ENCODE measurements around the gene IRF2. TPM values are rescaled to one million over a fixed set of nuclear protein-coding genes. Genes with fewer than 3 reads are reported as not detected.

IRF2 gene
- total RNA-seq, 1 donor: 43.8 TPM

DNA sequence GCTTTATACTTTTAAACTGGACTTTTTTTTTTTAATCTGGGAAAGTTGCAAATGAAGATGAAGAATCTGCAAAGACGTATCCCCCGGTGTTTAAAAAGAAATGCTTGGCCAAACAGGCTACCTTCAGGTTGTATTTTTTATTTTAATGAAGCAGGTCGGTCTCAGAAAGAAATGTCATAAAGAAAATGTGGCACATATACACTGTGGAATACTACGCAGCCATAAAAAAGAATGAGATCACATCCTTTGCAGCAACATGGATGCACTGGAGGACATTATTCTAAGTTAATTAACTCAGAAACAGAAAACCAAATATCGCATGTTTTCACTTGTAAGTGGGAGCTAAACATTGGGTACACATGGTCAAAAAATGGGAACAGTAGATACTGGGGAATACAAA lies 123.4 kb downstream of the IRF2 start:
- Histone ChIP-seq H3K4me1 (ENCODE audit: insufficient read depth, low read length) (peaks cover 9% of the 10 kb centered on the region), H4K20me1 (ENCODE audit: insufficient read depth, low read length) (no peaks in the 10 kb centered on the region), H3K9me3 (ENCODE audit: low read depth, low read length) (no peaks in the 10 kb centered on the region), H3K79me2 (ENCODE audit: insufficient read depth, low read length) (no peaks in the 10 kb centered on the region), H3K36me3 (ENCODE audit: insufficient read depth, low read length) (no peaks in the 10 kb centered on the region), H3K4me2 (ENCODE audit: insufficient read depth, low read length) (no peak overlapping the region), H3K4me3 (ENCODE audit: insufficient read depth, low read length) (no peak overlapping the region), H2AFZ (ENCODE audit: low read length) (no peak overlapping the region), H3K27me3 (ENCODE audit: insufficient read depth, low read length) (no peaks in the 10 kb centered on the region), H3K27ac (ENCODE audit: low read depth, low read length) (no peak overlapping the region)
- TF ChIP-seq, protein P1, sequence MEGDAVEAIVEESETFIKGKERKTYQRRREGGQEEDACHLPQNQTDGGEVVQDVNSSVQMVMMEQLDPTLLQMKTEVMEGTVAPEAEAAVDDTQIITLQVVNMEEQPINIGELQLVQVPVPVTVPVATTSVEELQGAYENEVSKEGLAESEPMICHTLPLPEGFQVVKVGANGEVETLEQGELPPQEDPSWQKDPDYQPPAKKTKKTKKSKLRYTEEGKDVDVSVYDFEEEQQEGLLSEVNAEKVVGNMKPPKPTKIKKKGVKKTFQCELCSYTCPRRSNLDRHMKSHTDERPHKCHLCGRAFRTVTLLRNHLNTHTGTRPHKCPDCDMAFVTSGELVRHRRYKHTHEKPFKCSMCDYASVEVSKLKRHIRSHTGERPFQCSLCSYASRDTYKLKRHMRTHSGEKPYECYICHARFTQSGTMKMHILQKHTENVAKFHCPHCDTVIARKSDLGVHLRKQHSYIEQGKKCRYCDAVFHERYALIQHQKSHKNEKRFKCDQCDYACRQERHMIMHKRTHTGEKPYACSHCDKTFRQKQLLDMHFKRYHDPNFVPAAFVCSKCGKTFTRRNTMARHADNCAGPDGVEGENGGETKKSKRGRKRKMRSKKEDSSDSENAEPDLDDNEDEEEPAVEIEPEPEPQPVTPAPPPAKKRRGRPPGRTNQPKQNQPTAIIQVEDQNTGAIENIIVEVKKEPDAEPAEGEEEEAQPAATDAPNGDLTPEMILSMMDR (IDR thresholded peaks at IDR 0.05; ENCODE audit: extremely low read depth, low read depth, low read length): no peak
- no peak for DNase-seq (ENCODE audit: insufficient read length, low spot score, missing footprints)

DNA sequence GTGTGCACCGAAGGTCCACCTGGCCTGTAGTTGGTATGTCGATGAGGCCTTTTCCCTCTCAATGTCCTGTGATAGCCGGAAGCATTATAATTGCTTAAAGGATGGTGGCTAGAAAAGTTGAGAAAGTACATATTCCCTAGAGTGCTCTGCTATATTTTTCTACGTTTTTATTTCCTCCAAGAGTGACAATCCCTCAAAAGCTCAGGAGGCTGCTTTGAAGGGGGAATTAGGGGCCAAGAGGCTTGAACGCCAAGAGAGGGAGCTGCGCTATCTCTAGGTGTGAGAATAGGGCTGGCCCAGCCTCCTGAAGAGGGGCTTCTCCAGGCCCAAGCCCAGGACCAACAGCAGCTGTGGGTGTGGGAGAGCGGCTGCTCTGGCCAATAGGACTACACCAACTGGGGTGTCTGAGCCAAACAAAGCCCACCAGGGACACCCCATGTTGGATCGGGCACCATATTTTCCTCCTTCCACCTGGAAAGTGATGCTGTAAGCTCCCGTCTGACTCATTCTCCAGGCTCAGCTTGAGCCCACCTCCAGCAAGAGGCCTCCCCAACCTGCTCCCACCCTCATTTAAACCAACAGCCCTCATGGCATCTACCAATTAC lies 124.0 kb downstream of the IRF2 start:
- Histone ChIP-seq H3K79me2 (ENCODE audit: insufficient read depth, low read length) (no peaks in the 10 kb centered on the region), H3K4me1 (ENCODE audit: insufficient read depth, low read length) (peaks cover 6% of the 10 kb centered on the region), H3K4me2 (ENCODE audit: insufficient read depth, low read length) (no peak overlapping the region), H2AFZ (ENCODE audit: low read length) (no peak overlapping the region), H3K27me3 (ENCODE audit: insufficient read depth, low read length) (no peaks in the 10 kb centered on the region), H3K4me3 (ENCODE audit: insufficient read depth, low read length) (no peak overlapping the region), H4K20me1 (ENCODE audit: insufficient read depth, low read length) (no peaks in the 10 kb centered on the region), H3K36me3 (ENCODE audit: insufficient read depth, low read length) (no peaks in the 10 kb centered on the region), H3K27ac (ENCODE audit: low read depth, low read length) (no peak overlapping the region), H3K9me3 (ENCODE audit: low read depth, low read length) (no peaks in the 10 kb centered on the region)
- no peak for DNase-seq (ENCODE audit: insufficient read length, low spot score, missing footprints)
- TF ChIP-seq, protein P1 (IDR thresholded peaks at IDR 0.05; ENCODE audit: extremely low read depth, low read depth, low read length): no peak

DNA sequence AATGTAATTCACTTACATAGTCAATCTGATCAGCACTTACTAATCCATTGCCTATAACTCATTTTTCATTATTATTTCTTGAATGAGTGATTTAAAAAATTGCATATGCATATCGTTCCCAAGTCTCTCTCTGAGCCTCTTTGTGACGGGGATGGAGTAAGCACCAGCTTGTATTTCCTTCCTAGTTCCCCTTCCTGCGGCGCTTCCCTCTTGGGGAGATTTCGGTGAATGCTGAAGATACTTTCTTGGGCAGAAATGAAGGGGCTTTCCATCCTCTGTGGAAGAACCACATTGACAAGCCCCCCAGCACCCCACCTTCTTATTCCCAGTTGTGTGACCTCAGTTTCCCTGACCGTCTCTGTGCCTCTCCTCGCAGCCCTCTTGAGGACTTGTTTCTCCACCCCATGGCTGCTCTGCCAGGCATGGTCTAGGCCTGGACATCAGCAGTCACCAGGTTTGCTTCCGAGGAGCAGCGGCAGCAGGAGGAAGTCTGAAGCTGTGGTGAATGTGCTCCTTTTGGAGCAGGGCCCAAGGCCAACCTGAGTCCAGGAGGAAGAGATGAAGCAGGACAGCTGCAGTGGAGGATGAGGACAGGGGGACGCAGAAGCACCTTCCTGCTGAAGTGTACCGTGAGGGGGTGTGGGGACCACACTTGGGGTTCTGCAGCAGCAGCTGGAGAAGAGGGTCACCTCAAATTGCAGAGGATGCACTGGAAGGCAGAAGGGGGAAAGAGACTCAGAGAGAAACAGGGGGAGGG lies 124.9 kb downstream of the IRF2 start:
- Histone ChIP-seq H3K27ac (ENCODE audit: low read depth, low read length) (no peak overlapping the region), H3K36me3 (ENCODE audit: insufficient read depth, low read length) (no peaks in the 10 kb centered on the region), H3K27me3 (ENCODE audit: insufficient read depth, low read length) (no peaks in the 10 kb centered on the region), H2AFZ (ENCODE audit: low read length) (no peak overlapping the region), H3K4me1 (ENCODE audit: insufficient read depth, low read length) (no peaks in the 10 kb centered on the region), H3K4me2 (ENCODE audit: insufficient read depth, low read length) (no peak overlapping the region), H3K9me3 (ENCODE audit: low read depth, low read length) (no peaks in the 10 kb centered on the region), H3K79me2 (ENCODE audit: insufficient read depth, low read length) (no peaks in the 10 kb centered on the region), H3K4me3 (ENCODE audit: insufficient read depth, low read length) (no peak overlapping the region), H4K20me1 (ENCODE audit: insufficient read depth, low read length) (no peaks in the 10 kb centered on the region)
- TF ChIP-seq, protein P1 (IDR thresholded peaks at IDR 0.05; ENCODE audit: extremely low read depth, low read depth, low read length): no peak
- no peak for DNase-seq (ENCODE audit: insufficient read length, low spot score, missing footprints)
